Left ventricle myocardium inferior (tissue), 1 donor: Measurements from ENCODE around the gene MBNL3. TPM values are rescaled to one million over a fixed set of nuclear protein-coding genes. Genes with fewer than 3 reads are reported as not detected.

Experiments
- DNase-seq: peaks from one replicate; pipeline ENCODE4 v3.0.0-alpha.2; 2020
- H3K27ac ChIP-seq: fragments of 200-600 bp; replicated peaks from 2 replicates; pipeline ENCODE4 v1.8.0; 2021
- H3K27me3 ChIP-seq: fragments of 200-600 bp; 2 replicates; pipeline ENCODE4 v1.8.0; 2021; ENCODE audit warnings: low read depth
- H3K36me3 ChIP-seq: fragments of 200-600 bp; 2 replicates; pipeline ENCODE4 v1.8.0; 2021
- H3K4me1 ChIP-seq: fragments of 200-600 bp; 2 replicates; pipeline ENCODE4 v1.8.0; 2021
- H3K4me3 ChIP-seq: fragments of 200-600 bp; 2 replicates; pipeline ENCODE4 v1.8.0; 2021; ENCODE audit warnings: mild to moderate bottlenecking, moderate library complexity
- H3K9me3 ChIP-seq: fragments of 200-600 bp; replicated peaks from 2 replicates; pipeline ENCODE4 v1.8.0; 2021
- CTCF ChIP-seq: fragments of 200-600 bp; IDR thresholded peaks from 2 replicates; pipeline ENCODE4 v1.8.0; 2021; ENCODE audit warnings: antibody characterized with exemption, mild to moderate bottlenecking, borderline replicate concordance
- intact Hi-C: fragments of 100-400 bp; cut with micrococcal nuclease; formaldehyde crosslinking; loops from one replicate; pipeline ENCODE4 v1.11.0; 2022
- total RNA-seq: library from RNA; stranded (reverse); fragmentation: NEBNext Ultra II Directional; extraction: Animal tissue kit (Norgen Biotek cat#: 25700); gene quantifications from one replicate; pipeline ENCODE4 v1.2.1, GENCODE V29; 2021
- donor health status: DM: no; HTN: yes; CAD: no; lungs with severe emphysema.

The MBNL3 gene
- total RNA-seq, 1 donor from 2014 or later, result 38.5 TPM

DNA sequence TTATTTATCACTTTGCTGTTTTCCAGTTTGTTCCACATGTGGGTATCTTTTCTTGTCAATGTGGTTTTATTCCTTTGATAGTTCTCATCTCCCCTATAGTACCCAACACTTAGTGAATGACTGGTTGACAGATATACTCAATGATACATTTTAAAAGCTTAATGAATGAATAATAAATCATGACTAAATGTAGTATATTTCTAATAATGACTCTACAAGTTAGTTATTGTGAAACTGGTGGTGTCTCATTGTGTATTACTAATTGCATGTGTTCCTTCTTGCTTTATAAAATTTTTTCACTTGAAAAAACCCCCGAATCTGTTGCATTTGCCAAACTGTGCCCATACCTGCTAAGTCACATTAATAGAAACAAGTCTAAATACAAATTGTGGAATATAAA is 95.4 kb downstream of the MBNL3 start:
- H3K4me1 ChIP-seq, result peaks cover 22% of the 10 kb centered on the region
- H3K4me3 ChIP-seq, result no peak overlapping the region
- H3K27ac ChIP-seq, result no peak overlapping the region
- intact Hi-C loops, result no loop called here
- H3K36me3 ChIP-seq, result no peaks in the 10 kb centered on the region
- DNase-seq, result no peak
- H3K9me3 ChIP-seq, result no peaks in the 10 kb centered on the region
- TF ChIP-seq CTCF, result no peak
- no peaks in the 10 kb centered on the region for H3K27me3 ChIP-seq

DNA sequence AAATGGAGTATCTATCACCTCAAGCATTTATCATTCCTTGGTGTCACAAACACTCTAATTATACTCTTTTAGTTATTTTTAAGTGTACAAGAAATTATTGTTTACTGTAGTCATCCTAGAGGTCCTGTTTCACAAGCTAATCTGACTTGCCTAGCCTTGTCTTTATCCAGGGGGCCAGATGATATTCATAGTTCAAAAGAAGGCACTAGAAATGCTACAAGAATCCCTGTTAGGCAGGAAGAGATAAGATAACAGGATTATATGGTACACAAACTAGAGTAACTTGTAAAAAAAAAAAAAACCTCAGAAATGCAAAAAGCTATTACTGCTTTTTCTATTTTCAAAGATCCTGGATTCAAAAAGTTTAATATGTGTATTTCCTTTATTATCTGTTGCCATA is 95.8 kb downstream of the MBNL3 start:
- Histone ChIP-seq H3K27me3 (no peaks in the 10 kb centered on the region), H3K4me3 (no peak overlapping the region), H3K4me1 (peaks cover 26% of the 10 kb centered on the region), H3K36me3 (no peaks in the 10 kb centered on the region), H3K27ac (no peak overlapping the region), H3K9me3 (no peaks in the 10 kb centered on the region)
- intact Hi-C loops, result no loop called here
- TF ChIP-seq CTCF, result no peak
- no peak for DNase-seq

- no peak for DNase-seq
- no peak overlapping the region for H3K27ac ChIP-seq
- peaks cover 33% of the 10 kb centered on the region for H3K4me1 ChIP-seq
- no peaks in the 10 kb centered on the region for H3K36me3 ChIP-seq
- no peaks in the 10 kb centered on the region for H3K27me3 ChIP-seq
- H3K4me3 ChIP-seq, result no peak overlapping the region
- H3K9me3 ChIP-seq, result no peaks in the 10 kb centered on the region
- intact Hi-C loops, result no loop called here
- TF ChIP-seq CTCF, result no peak
Observed at GRCh38 chrX:132390792-132391191, 98.0 kb downstream of the MBNL3 start.

DNA sequence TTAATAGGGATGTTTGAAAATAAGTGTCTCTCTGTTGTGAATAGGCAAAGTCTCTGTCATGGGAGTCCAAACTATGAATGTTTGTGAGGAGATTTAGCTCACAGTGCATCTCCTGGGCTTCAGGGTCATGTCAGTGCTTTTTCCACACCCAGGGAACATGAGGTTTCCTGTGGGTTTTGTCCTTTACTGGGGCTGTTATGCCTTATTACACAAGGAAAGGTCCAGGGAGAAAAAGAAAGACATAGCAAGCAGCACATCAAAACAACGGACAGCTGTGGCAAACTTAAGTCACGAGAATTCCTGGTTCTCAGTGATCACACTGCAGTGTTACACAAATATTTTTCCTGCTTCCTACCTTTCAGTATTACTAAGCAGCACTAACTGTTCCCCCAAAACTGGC is 99.4 kb downstream of the MBNL3 start:
- H3K27ac ChIP-seq, result peak overlapping the region; percentile 44
- peaks cover 25% of the 10 kb centered on the region for H3K4me1 ChIP-seq
- intact Hi-C loops, result no loop called here
- H3K4me3 ChIP-seq, result no peak overlapping the region
- H3K36me3 ChIP-seq, result no peaks in the 10 kb centered on the region
- H3K27me3 ChIP-seq, result no peaks in the 10 kb centered on the region
- no peak for DNase-seq
- TF ChIP-seq CTCF, result no peak
- no peaks in the 10 kb centered on the region for H3K9me3 ChIP-seq

GRCh38 chrX:132388371-132388770 is 100.5 kb downstream of the MBNL3 start:
- H3K9me3 ChIP-seq, result no peaks in the 10 kb centered on the region
- no peak for TF ChIP-seq CTCF
- no peak for DNase-seq
- no peak overlapping the region for H3K4me3 ChIP-seq
- H3K27me3 ChIP-seq, result no peaks in the 10 kb centered on the region
- H3K27ac ChIP-seq, result peak overlapping the region; percentile 44
- H3K4me1 ChIP-seq, result peaks cover 21% of the 10 kb centered on the region
- intact Hi-C loops, result no loop called here
- no peaks in the 10 kb centered on the region for H3K36me3 ChIP-seq

GRCh38 chrX:132384301-132384700 is 104.5 kb downstream of the MBNL3 start:
- Histone ChIP-seq H3K9me3 (no peaks in the 10 kb centered on the region), H3K27me3 (no peaks in the 10 kb centered on the region), H3K36me3 (no peaks in the 10 kb centered on the region), H3K27ac (no peak overlapping the region), H3K4me1 (peaks cover 17% of the 10 kb centered on the region), H3K4me3 (no peak overlapping the region)
- intact Hi-C loops, result no loop called here
- no peak for TF ChIP-seq CTCF
- DNase-seq, result no peak
